Dermis microvascular lymphatic vessel endothelial cell (primary cell): Measurements from ENCODE around the gene ZCWPW1. TPM values are rescaled to one million over a fixed set of nuclear protein-coding genes. Genes with fewer than 3 reads are reported as not detected.

Experiments used
- DNase-seq, 2 donors: peaks; one replicate each; pipeline versions ENCODE4 v3.0.0 to v3.0.0-alpha.2; 2010; ENCODE audit warnings: low read depth in 2 of 2
- total RNA-seq: library from RNA; depleted of rRNA; stranded (reverse); fragments of >200 nt; gene quantifications from 2 replicates; pipeline ENCODE4 v1.2.1, GENCODE V29; 2014

The ZCWPW1 gene
- total RNA-seq, 1 donor from 2014 or later: 0.77 TPM

- no peak for DNase-seq
Measured at GRCh38 chr7:100432621-100433275, 4.2 kb upstream of the ZCWPW1 start.

- DNase-seq: no peak
Measured at GRCh38 chr7:100432053-100432452, 3.5 kb upstream of the ZCWPW1 start.

GRCh38 chr7:100431286-100431735, 2.8 kb upstream of the ZCWPW1 start:
- no peak for DNase-seq

GRCh38 chr7:100430493-100431285, 2.2 kb upstream of the ZCWPW1 start:
- peak in 1 of 2 donors; percentile 32 for DNase-seq

GRCh38 chr7:100429637-100430492, 1.4 kb upstream of the ZCWPW1 start, which contains the start of gene MEPCE:
Gene MEPCE (plus strand): TSS chr7:100429831. CDS start chr7:100430019, 188 bp downstream.
- peak; percentile 86 to 94 for DNase-seq

- peak; percentile 99 to 100 for DNase-seq
Measured at GRCh38 chr7:100428967-100429636, 599 bp upstream of the ZCWPW1 start.

- no peak for DNase-seq
Measured at GRCh38 chr7:100427762-100428198, 723 bp downstream of the ZCWPW1 start.

GRCh38 chr7:100426516-100426915, 2.0 kb downstream of the ZCWPW1 start:
- no peak for DNase-seq

GRCh38 chr7:100425347-100425746, 3.2 kb downstream of the ZCWPW1 start:
- no peak for DNase-seq

- no peak for DNase-seq
Measured at GRCh38 chr7:100423315-100423714, 5.2 kb downstream of the ZCWPW1 start.

GRCh38 chr7:100419660-100420226, 8.8 kb downstream of the ZCWPW1 start:
- DNase-seq: no peak

- DNase-seq: no peak
Measured at GRCh38 chr7:100418930-100419659, 9.4 kb downstream of the ZCWPW1 start.

GRCh38 chr7:100415448-100415847, 13.1 kb downstream of the ZCWPW1 start:
- no peak for DNase-seq

GRCh38 chr7:100413889-100414288, 14.6 kb downstream of the ZCWPW1 start:
- no peak for DNase-seq

- DNase-seq: no peak
Measured at GRCh38 chr7:100413346-100413745, 15.2 kb downstream of the ZCWPW1 start.

- no peak for DNase-seq
Measured at GRCh38 chr7:100411101-100411500, 17.4 kb downstream of the ZCWPW1 start.

GRCh38 chr7:100407285-100408180, 21.0 kb downstream of the ZCWPW1 start:
- peak; percentile 58 to 72 for DNase-seq

- DNase-seq: no peak
Measured at GRCh38 chr7:100406767-100407166, 21.7 kb downstream of the ZCWPW1 start.

- DNase-seq: no peak
Measured at GRCh38 chr7:100402241-100402640, 26.3 kb downstream of the ZCWPW1 start.
